B cell (primary cell): ENCODE measurements around the gene PPP1R7. TPM values are rescaled to one million over a fixed set of nuclear protein-coding genes. Genes with fewer than 3 reads are reported as not detected.

Experiments
- ATAC-seq: fragments of 200-7000 bp; cut with Tn5 transposase; one replicate; pipeline ENCODE4 v1.10.0; 2021; ENCODE audit warnings: low read depth, mild to moderate bottlenecking, moderate number of reproducible peaks, moderate library complexity
- CTCF ChIA-PET: fragments of 350-600 bp; sonication (Branson Sonifier 250); formaldehyde crosslinking; loops from one replicate; lab custom pipeline; 2021; ENCODE audit warnings: antibody characterized with exemption, inconsistent platforms; lab: Charles Lee
- POLR2A ChIA-PET: fragments of 350-600 bp; sonication (Branson Sonifier 250); formaldehyde crosslinking; loops from one replicate; lab custom pipeline; 2021; ENCODE audit warnings: antibody characterized with exemption; lab: Charles Lee
- DNase-seq: peaks from one replicate; pipeline ENCODE4 v3.0.0; 2013
- H2AFZ ChIP-seq: 2 replicates; pipeline ENCODE4 v1.6.1; 2012; ENCODE audit warnings: mild to moderate bottlenecking, low read depth, low read length; ENCODE audit not compliant: insufficient read depth, poor library complexity, severe bottlenecking
- H3K27ac ChIP-seq, 2 donors: 1 replicate in 1 of 2; 2 replicates in 1 of 2; pipeline ENCODE4 v1.5.1; 2012 to 2013; ENCODE audit warnings: low read length in 2 of 2, mild to moderate bottlenecking in 2 of 2, moderate library complexity in 1 of 2
- H3K27me3 ChIP-seq, 4 experiments: fragments of 200-600 bp in 1 of 4; sonication (generic) in 1 of 4; replicated peaks in 1 of 4; 1 replicate in 2 of 4; 2 replicates in 2 of 4; pipeline versions ENCODE4 v1.6.1 to v1.7.0; 2013 to 2016; ENCODE audit warnings: low read length in 3 of 4, mild to moderate bottlenecking in 2 of 4, mixed read lengths in 1 of 4, moderate library complexity in 1 of 4; ENCODE audit not compliant: insufficient read depth in 4 of 4, control insufficient read depth in 3 of 4; ENCODE audit errors: control extremely low read depth in 1 of 4
- H3K36me3 ChIP-seq, 2 experiments: replicated peaks in 1 of 2; 1 replicate in 1 of 2; 2 replicates in 1 of 2; pipeline versions ENCODE4 v1.6.1 to v1.7.1; 2013; ENCODE audit warnings: low read length in 1 of 2; ENCODE audit not compliant: insufficient read depth in 2 of 2, control insufficient read depth in 1 of 2; ENCODE audit errors: control extremely low read depth in 1 of 2, extremely low read depth in 1 of 2
- H3K4me1 ChIP-seq, 2 donors: fragments of 200-600 bp in 1 of 2; sonication (generic) in 1 of 2; 1 replicate in 1 of 2; 2 replicates in 1 of 2; pipeline versions ENCODE4 v1.5.1 to v1.6.1; 2013 to 2017; ENCODE audit warnings: low read length in 2 of 2; ENCODE audit not compliant: control insufficient read depth in 2 of 2, insufficient read depth in 2 of 2
- H3K4me2 ChIP-seq: replicated peaks from 2 replicates; pipeline ENCODE3; 2012; ENCODE audit warnings: mild to moderate bottlenecking, low read depth, low read length; ENCODE audit not compliant: poor library complexity, severe bottlenecking
- H3K4me3 ChIP-seq, 5 experiments: fragments of 200-600 bp in 1 of 5; sonication (generic) in 1 of 5; 1 replicate in 3 of 5; 2 replicates in 2 of 5; pipeline versions ENCODE4 v1.5.1 to v1.7.0; 2011 to 2016; ENCODE audit warnings: low read length in 4 of 5, mild to moderate bottlenecking in 4 of 5, low read depth in 2 of 5, control low read depth in 1 of 5, moderate library complexity in 1 of 5; ENCODE audit not compliant: insufficient read depth in 1 of 5; ENCODE audit errors: control extremely low read depth in 1 of 5, extremely low read depth in 1 of 5
- H3K79me2 ChIP-seq: fragments of 200-600 bp; sonication (generic); one replicate; pipeline ENCODE4 v1.6.0; 2016; ENCODE audit warnings: low read length; ENCODE audit not compliant: control insufficient read depth, insufficient read depth
- H3K9ac ChIP-seq: fragments of 200-600 bp; sonication (generic); 2 replicates; pipeline ENCODE4 v1.6.1; 2017; ENCODE audit warnings: mild to moderate bottlenecking, low read length, moderate library complexity
- H3K9me3 ChIP-seq, 3 donors: one replicate each; pipeline versions ENCODE4 v1.6.1 to v1.7.1; 2013; ENCODE audit warnings: low read length in 2 of 3; ENCODE audit not compliant: control insufficient read depth in 2 of 3, insufficient read depth in 1 of 3; ENCODE audit errors: control extremely low read depth in 1 of 3
- H4K20me1 ChIP-seq: 2 replicates; pipeline ENCODE4 v1.6.0; 2012; ENCODE audit warnings: mild to moderate bottlenecking, low read length; ENCODE audit not compliant: insufficient read depth, control insufficient read depth, poor library complexity, severe bottlenecking
- H3K27ac Mint-ChIP-seq: one replicate; pipeline ENCODE4 v1.8.0; 2021; ENCODE audit warnings: mixed read lengths
- H3K27me3 Mint-ChIP-seq: one replicate; pipeline ENCODE4 v1.8.0; 2021; ENCODE audit warnings: mixed read lengths
- H3K4me1 Mint-ChIP-seq: one replicate; pipeline ENCODE4 v1.8.0; 2021; ENCODE audit warnings: mixed read lengths
- H3K4me3 Mint-ChIP-seq: one replicate; pipeline ENCODE4 v1.8.0; 2021; ENCODE audit warnings: mixed read lengths
- H3K9me3 Mint-ChIP-seq: one replicate; pipeline ENCODE4 v1.8.0; 2022; ENCODE audit warnings: mixed read lengths; ENCODE audit not compliant: insufficient read depth
- EZH2 ChIP-seq: IDR thresholded peaks from 2 replicates; pipeline ENCODE4 v1.6.1; 2012; ENCODE audit warnings: borderline replicate concordance, low read depth, mild to moderate bottlenecking, moderate library complexity, low read length; ENCODE audit not compliant: insufficient read depth, poor library complexity, severe bottlenecking
- WGBS: methylation state at CpG from one replicate; pipeline ENCODE4 v1.1.5; 2013; ENCODE audit warnings: missing lambda C conversion rate; ENCODE audit not compliant: insufficient coverage; 5-methylcytosine and 5-hydroxymethylcytosine counted together
- intact Hi-C: fragments of 100-400 bp; cut with micrococcal nuclease; formaldehyde crosslinking; loops from one replicate; pipeline ENCODE4 v1.10.0; 2022
- polyA plus RNA-seq: library from polyadenylated mRNA; depleted of rRNA; stranded (reverse); fragments of >200 nt; gene quantifications from 2 replicates; pipeline ENCODE4 v1.2.3, GENCODE V29; 2012
- total RNA-seq, 2 donors: library from RNA; stranded (reverse); fragments of 120-200 nt in 1 of 2; gene quantifications; 1 replicate in 1 of 2; 2 replicates in 1 of 2; pipeline versions ENCODE4 v1.2.3 to v1.2.4, GENCODE V29; 2013 to 2022
- TF ChIP-seq, protein P1 (sequence below): fragments of 200-600 bp; IDR thresholded peaks from one replicate; pipeline ENCODE4 v1.8.0; 2022; ENCODE audit warnings: antibody characterized with exemption, mild to moderate bottlenecking

Gene PPP1R7
- total and polyA plus RNA-seq, 2 donors (not counting 1 experiment from before 2014, with no cell fraction given) = 37.7 to 50.9 TPM

DNA sequence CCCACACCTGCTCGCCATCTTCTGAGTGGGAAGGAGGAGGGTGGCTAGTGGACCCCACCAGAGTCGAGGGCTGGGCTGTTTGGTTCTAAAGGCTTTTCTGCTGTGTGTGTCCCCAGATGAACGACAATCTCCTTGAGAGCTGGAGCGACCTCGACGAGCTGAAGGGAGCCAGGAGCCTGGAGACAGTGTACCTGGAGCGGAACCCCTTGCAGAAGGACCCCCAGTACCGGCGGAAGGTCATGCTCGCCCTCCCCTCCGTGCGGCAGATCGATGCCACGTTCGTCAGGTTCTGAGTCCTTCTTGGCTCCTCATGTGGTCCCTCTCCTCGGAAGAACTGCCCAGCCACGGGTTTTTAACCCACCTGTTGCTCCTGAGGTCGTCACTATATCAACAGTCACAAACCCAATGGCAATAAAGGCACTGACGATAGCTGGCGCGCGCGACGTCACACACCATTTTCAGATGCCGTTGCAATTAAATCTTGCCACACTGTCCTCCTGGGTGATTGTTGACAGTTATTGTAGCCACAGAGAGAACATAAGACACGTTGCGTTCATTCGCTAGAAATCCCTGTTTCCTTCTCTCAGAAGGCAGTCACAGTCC, 32.4 kb downstream of the PPP1R7 start:
- no peaks in the 10 kb centered on the region for H3K9me3 Mint-ChIP-seq
- Histone ChIP-seq H3K4me1 (no peaks in the 10 kb centered on the region), H3K36me3 (peaks cover 0 to 21% of the 10 kb centered on the region in 2 experiments), H3K27me3 (no peaks in the 10 kb centered on the region), H3K9me3 (no peaks in the 10 kb centered on the region), H4K20me1 (no peaks in the 10 kb centered on the region), H3K4me2 (no peak overlapping the region), H3K9ac (no peak overlapping the region), H3K4me3 (no peak overlapping the region), H3K79me2 (no peaks in the 10 kb centered on the region), H3K27ac (no peak overlapping the region), H2AFZ (no peak overlapping the region)
- H3K27me3 Mint-ChIP-seq = no peaks in the 10 kb centered on the region
- ChIA-PET POLR2A (no interaction called here), CTCF (no interaction called here)
- ATAC-seq (no peak), DNase-seq (no peak)
- no peaks in the 10 kb centered on the region for H3K4me1 Mint-ChIP-seq
- intact Hi-C loops = no loop called here
- WGBS = 98% methylated on average over 28 of the region's 28 CpGs
- H3K27ac Mint-ChIP-seq = no peak overlapping the region
- H3K4me3 Mint-ChIP-seq = no peak overlapping the region
- TF ChIP-seq EZH2 = no peak
- TF ChIP-seq, protein P1, sequence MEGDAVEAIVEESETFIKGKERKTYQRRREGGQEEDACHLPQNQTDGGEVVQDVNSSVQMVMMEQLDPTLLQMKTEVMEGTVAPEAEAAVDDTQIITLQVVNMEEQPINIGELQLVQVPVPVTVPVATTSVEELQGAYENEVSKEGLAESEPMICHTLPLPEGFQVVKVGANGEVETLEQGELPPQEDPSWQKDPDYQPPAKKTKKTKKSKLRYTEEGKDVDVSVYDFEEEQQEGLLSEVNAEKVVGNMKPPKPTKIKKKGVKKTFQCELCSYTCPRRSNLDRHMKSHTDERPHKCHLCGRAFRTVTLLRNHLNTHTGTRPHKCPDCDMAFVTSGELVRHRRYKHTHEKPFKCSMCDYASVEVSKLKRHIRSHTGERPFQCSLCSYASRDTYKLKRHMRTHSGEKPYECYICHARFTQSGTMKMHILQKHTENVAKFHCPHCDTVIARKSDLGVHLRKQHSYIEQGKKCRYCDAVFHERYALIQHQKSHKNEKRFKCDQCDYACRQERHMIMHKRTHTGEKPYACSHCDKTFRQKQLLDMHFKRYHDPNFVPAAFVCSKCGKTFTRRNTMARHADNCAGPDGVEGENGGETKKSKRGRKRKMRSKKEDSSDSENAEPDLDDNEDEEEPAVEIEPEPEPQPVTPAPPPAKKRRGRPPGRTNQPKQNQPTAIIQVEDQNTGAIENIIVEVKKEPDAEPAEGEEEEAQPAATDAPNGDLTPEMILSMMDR = no peak

DNA sequence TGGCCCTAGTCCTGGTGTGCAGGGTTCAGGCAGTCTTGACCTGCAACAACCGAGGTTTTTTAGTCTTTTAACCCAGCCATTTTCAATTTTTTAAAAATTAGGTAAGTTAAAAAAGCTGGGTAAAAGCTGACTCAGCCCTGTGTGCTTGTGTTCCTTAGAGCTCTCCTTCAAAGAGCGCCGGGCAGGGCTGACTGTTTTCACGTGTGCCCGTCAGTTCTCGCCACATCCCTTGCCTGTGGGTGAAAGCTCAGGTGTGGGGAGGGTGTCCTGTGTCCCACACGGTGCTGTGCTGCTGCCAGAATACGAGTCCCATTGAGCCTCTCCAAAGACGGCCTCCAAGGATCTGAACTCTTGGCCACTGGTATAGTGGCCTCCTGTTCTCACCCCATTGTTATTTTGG, 33.0 kb downstream of the PPP1R7 start:
- no peak for ATAC-seq
- Histone ChIP-seq H3K79me2 (no peaks in the 10 kb centered on the region), H3K4me1 (peaks cover 0 to 4% of the 10 kb centered on the region in 2 donors), H3K27ac (no peak overlapping the region), H3K9ac (no peak overlapping the region), H3K4me2 (no peak overlapping the region), H2AFZ (no peak overlapping the region), H3K36me3 (peaks cover 0 to 15% of the 10 kb centered on the region in 2 experiments), H3K9me3 (no peaks in the 10 kb centered on the region), H3K27me3 (no peaks in the 10 kb centered on the region), H3K4me3 (no peak overlapping the region), H4K20me1 (no peaks in the 10 kb centered on the region)
- no peak for TF ChIP-seq EZH2
- TF ChIP-seq, protein P1 = no peak
- WGBS = 100% methylated on average over 2 of the region's 9 CpGs
- Mint-ChIP-seq H3K9me3 (no peaks in the 10 kb centered on the region), H3K4me1 (peaks cover 3% of the 10 kb centered on the region), H3K27me3 (no peaks in the 10 kb centered on the region), H3K27ac (no peak overlapping the region), H3K4me3 (no peak overlapping the region)
- ChIA-PET POLR2A (no interaction called here), CTCF (interaction anchor here (0.6 kb wide), 1 partner anchor 734 kb away, joined by 3 read pairs; no protein-coding TSS in a partner anchor)
- intact Hi-C loops = no loop called here
- no peak for DNase-seq
